Ascending aorta (tissue), 2 donors: ENCODE results near the gene TSC2. TPM values are rescaled to one million over a fixed set of nuclear protein-coding genes. Genes with fewer than 3 reads are reported as not detected.

Experiments used
- DNase-seq, 2 donors: peaks; one replicate each; pipeline ENCODE4 v3.0.0-alpha.2; 2019; ENCODE audit warnings: low spot score in 2 of 2
- H3K27ac ChIP-seq, 2 donors: fragments of 200-600 bp; sonication (generic); one replicate each; pipeline ENCODE4 v1.5.1; 2016 to 2017; ENCODE audit warnings: mild to moderate bottlenecking in 1 of 2
- H3K27me3 ChIP-seq: fragments of 200-600 bp; sonication (generic); one replicate; pipeline ENCODE4 v1.5.1; 2017
- H3K36me3 ChIP-seq, 2 donors: fragments of 200-600 bp; sonication (generic); one replicate each; pipeline ENCODE4 v1.5.1; 2016
- H3K4me1 ChIP-seq, 2 donors: fragments of 200-600 bp; sonication (generic); one replicate each; pipeline ENCODE4 v1.5.1; 2016 to 2017; ENCODE audit warnings: mild to moderate bottlenecking in 1 of 2
- H3K4me3 ChIP-seq, 2 donors: fragments of 200-600 bp; sonication (generic); one replicate each; pipeline ENCODE4 v1.5.1; 2016 to 2017; ENCODE audit warnings: mild to moderate bottlenecking in 1 of 2
- H3K9me3 ChIP-seq, 2 donors: fragments of 200-600 bp; sonication (generic); one replicate each; pipeline ENCODE4 v1.5.1; 2016
- intact Hi-C: fragments of 100-400 bp; cut with DNase I; formaldehyde crosslinking; loops from one replicate; pipeline ENCODE4 v1.15.1; 2023
- total RNA-seq: library from RNA; depleted of rRNA; stranded (reverse); fragments of >200 nt; gene quantifications from one replicate; pipeline ENCODE4 v1.1.0, GENCODE V29; 2016
- TF ChIP-seq, protein P1 (sequence below), 3 experiments: fragments of 200-600 bp in 2 of 3; fragments of 450-650 bp in 1 of 3; sonication (generic) in 2 of 3; IDR thresholded peaks; one replicate each; pipeline ENCODE4 v1.5.1; 2016 to 2019; ENCODE audit warnings: antibody characterized with exemption in 3 of 3, mild to moderate bottlenecking in 1 of 3, moderate library complexity in 1 of 3

Gene TSC2
- total RNA-seq, 1 donor from 2014 or later, result 258 TPM

DNA sequence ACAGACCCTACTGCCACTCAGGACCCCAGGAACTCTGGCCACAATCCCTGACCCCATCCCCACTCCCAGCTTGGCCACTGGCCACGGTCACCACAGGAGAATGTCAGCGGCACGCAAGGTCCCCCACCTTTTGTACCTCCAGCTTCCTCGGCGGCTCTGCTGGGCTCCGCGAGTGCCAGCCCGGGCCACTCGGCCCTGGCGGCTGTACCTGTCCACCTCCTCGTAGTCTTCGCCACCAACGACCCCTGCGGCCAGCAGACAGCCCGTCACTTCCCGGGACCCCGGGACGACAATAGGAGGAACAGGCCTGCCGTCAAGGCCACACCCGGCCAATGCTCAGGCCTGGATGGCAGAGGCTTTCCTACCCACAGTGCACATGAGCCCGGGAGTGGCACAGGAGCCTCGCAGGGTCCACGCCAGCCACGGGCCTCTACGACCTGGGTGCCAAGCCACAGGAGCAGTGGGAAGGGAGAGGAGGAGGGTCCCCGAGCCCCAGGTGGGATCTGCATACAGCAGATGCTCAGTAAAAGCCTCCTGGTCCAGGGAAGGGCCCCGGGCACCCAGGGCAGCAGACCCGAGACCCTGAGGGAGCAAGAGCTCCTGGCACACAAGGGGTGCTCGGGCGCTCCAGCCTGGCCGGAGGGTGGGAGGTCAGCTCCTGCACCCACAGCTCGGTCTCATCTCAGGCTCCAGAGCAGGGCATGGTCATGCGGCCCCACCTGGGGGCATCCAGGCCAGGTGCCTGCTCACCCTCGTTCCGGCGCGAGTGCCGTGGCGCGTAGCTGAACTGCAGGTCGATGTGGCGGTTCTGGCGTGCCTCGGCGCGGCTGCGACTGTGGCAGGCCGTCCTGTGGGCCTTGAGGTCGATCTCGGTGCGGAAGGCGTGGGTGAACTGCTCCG, 46.1 kb upstream of the TSC2 start:
- TF ChIP-seq, protein P1, sequence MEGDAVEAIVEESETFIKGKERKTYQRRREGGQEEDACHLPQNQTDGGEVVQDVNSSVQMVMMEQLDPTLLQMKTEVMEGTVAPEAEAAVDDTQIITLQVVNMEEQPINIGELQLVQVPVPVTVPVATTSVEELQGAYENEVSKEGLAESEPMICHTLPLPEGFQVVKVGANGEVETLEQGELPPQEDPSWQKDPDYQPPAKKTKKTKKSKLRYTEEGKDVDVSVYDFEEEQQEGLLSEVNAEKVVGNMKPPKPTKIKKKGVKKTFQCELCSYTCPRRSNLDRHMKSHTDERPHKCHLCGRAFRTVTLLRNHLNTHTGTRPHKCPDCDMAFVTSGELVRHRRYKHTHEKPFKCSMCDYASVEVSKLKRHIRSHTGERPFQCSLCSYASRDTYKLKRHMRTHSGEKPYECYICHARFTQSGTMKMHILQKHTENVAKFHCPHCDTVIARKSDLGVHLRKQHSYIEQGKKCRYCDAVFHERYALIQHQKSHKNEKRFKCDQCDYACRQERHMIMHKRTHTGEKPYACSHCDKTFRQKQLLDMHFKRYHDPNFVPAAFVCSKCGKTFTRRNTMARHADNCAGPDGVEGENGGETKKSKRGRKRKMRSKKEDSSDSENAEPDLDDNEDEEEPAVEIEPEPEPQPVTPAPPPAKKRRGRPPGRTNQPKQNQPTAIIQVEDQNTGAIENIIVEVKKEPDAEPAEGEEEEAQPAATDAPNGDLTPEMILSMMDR (IDR thresholded peaks at IDR 0.05), result no peak
- no peaks in the 10 kb centered on the region for H3K9me3 ChIP-seq
- H3K4me1 ChIP-seq, result peaks cover 6 to 10% of the 10 kb centered on the region in 2 donors
- H3K27ac ChIP-seq, result no peak overlapping the region
- intact Hi-C loops, result no loop called here
- no peak overlapping the region for H3K4me3 ChIP-seq
- no peak for DNase-seq
- no peaks in the 10 kb centered on the region for H3K27me3 ChIP-seq
- H3K36me3 ChIP-seq, result peaks cover 55 to 67% of the 10 kb centered on the region in 2 donors

GRCh38 chr16:2002406-2003230, 45.2 kb upstream of the TSC2 start:
- DNase-seq, result no peak
- Histone ChIP-seq H3K27ac (no peak overlapping the region), H3K4me3 (no peak overlapping the region), H3K4me1 (peaks cover 10 to 16% of the 10 kb centered on the region in 2 donors), H3K36me3 (peaks cover 55 to 58% of the 10 kb centered on the region in 2 donors), H3K9me3 (no peaks in the 10 kb centered on the region), H3K27me3 (no peaks in the 10 kb centered on the region)
- intact Hi-C loops, result no loop called here
- TF ChIP-seq, protein P1 (IDR thresholded peaks at IDR 0.05), result no peak

GRCh38 chr16:2003231-2003826, 44.5 kb upstream of the TSC2 start:
- H3K27me3 ChIP-seq, result no peaks in the 10 kb centered on the region
- H3K4me3 ChIP-seq, result no peak overlapping the region
- TF ChIP-seq, protein P1 (IDR thresholded peaks at IDR 0.05), result no peak
- peaks cover 48 to 51% of the 10 kb centered on the region in 2 donors for H3K36me3 ChIP-seq
- DNase-seq, result no peak
- no peaks in the 10 kb centered on the region for H3K9me3 ChIP-seq
- intact Hi-C loops, result no loop called here
- H3K4me1 ChIP-seq, result peaks cover 13 to 23% of the 10 kb centered on the region in 2 donors
- no peak overlapping the region for H3K27ac ChIP-seq

- peak overlapping the region in 1 of 2 donors; percentile 25 for H3K4me3 ChIP-seq
Measured at GRCh38 chr16:2003827-2004641, 43.8 kb upstream of the TSC2 start.

More at GRCh38 chr16:2003827-2004641, 43.8 kb upstream of the TSC2 start:
- intact Hi-C loops, result no loop called here
- H3K27me3 ChIP-seq, result no peaks in the 10 kb centered on the region
- peak in 1 of 2 donors; percentile 85 for DNase-seq
- TF ChIP-seq, protein P1 (IDR thresholded peaks at IDR 0.05), result peak; percentile 70 to 83 (median 81)
- H3K36me3 ChIP-seq, result peaks cover 41 to 44% of the 10 kb centered on the region in 2 donors
- H3K4me1 ChIP-seq, result peaks cover 17 to 28% of the 10 kb centered on the region in 2 donors
- no peak overlapping the region for H3K27ac ChIP-seq
- H3K9me3 ChIP-seq, result no peaks in the 10 kb centered on the region
